HT1080 (cell line): ENCODE data around the gene AFAP1. TPM values are rescaled to one million over a fixed set of nuclear protein-coding genes. Genes with fewer than 3 reads are reported as not detected.

Source experiments
- DNase-seq: peaks from one replicate; pipeline ENCODE4 v3.0.0-alpha.2; 2015; ENCODE audit warnings: low read depth
- total RNA-seq: library from RNA; depleted of rRNA; stranded (reverse); fragments of >200 nt; shearing (Covaris generic); gene quantifications from 2 replicates; pipeline ENCODE4 v1.2.3, GENCODE V29; 2014

AFAP1 gene
- total RNA-seq, 1 experiment from 2014 or later: 11.3 TPM

DNA sequence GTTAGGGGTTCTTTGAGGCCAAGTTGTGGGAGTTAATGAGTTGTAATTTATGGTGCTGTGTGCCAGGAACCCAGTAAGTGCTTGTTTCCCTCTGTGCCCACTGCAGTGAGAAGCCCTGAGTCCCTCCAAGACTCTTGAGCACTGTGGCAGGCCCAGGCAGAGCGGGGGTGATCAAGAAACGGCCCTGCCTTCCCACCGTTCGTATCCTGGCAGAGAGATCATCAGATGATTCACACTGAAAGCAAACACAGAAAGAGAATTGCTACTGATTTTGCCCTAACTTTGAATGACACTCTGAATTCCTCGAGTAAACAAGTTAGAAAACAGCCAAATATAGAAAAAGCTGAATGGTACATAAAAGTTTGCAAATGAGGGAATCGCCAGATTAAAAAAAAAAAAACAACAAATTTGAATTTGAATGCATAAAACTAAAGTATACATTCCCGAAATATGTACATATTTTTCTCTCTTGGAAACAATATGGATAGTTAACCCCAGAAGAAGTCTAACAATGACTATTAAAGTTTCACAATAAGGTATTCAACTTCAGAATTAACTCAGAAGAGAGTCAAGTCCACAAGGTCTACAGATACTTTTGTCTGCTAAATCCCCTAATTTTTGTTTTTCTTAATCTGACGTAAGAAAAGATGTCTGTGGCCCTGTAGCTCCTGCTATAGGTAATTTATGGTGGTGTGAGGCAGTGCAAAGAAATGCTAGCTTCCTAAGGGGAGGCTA lies 71.8 kb downstream of the AFAP1 start:
- DNase-seq: peak; percentile 41

DNA sequence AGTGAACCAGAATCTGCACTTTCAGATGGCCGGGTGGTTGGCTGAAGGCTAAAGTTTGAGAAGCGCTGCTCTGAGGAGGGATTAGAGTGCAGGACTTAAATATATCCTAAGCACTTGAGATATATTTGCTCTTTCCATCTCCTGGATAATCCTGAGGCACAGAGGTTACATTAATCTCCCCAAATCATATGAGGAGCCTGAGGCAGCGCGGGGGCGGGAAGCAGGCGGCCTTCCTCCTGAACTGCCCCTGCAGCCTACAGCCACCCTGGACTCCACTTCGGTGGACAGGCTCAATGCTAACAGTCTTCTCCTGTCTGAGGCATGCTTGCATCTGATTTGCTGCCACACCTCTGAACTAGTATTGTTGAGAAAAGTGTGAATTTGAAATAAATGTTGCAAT lies 72.5 kb downstream of the AFAP1 start:
- DNase-seq: no peak

DNA sequence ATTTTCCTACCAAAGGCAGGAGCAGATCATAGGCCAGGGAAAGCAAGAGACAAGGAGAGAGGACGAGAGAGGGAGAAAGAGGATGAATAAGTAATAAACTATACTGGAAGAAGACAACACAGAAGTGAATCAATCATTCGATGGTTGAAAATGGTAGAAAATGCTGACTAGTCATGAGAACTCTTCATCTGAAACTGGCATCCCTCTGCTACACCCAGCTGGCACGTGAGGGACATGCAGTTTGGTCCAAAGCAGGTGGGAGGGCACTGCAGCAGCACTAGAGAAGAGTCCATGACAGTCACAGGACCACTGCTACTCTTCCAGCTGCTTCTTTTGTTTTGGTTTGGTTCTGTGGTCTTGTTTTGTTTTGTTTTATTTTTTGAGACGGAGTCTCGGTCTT lies 74.1 kb downstream of the AFAP1 start:
- DNase-seq: no peak

DNA sequence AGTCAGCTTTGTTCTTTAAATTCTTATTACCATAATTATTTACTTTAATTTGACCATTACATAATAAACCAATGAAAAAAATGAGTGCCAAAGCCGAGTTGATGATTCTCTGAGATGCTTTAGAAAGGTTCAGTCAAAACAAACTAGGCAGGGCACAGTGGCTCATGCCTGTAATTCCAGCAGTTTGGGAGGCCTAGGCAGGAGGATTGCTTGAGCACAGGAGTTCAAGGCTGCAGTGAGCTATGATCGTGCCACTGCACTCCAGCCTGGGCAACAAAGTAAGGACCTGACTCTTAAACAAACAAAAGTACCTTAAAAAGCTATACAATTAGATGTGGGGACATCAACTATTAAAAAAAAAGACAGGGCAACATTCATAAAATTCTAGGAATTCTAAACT lies 75.0 kb downstream of the AFAP1 start:
- DNase-seq: no peak

- peak; percentile 42 for DNase-seq
Measured at GRCh38 chr4:7863911-7864681, 75.6 kb downstream of the AFAP1 start.

DNA sequence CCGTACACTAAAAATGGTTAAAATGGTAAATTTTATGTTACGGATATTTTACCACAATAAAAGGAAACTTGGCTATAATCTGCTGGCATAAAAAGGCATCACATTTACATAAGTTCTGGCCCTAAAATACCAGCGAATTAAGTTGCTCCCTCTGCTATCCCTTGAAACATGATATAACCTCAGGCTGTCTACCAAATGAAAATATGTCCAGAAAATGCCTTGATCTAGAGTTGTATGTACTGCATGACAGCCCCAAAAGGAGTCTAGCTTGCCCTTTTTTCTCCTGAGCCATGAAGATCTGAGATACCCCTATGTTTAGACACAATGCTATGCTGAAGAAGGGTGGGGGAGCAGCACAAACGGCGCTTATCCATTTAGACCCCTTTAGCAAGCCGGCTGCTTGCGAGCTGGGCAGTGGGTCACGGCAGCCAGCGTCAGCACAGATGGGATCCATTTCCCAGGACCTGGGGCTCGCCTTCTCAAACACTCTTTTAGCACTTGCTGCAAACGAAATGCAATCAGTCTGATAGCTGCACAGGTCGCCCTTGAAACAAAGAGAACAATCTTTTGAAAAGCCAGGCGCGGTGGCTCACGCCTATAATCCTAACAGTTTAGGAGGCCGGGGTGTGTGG lies 77.0 kb downstream of the AFAP1 start:
- DNase-seq: no peak

DNA sequence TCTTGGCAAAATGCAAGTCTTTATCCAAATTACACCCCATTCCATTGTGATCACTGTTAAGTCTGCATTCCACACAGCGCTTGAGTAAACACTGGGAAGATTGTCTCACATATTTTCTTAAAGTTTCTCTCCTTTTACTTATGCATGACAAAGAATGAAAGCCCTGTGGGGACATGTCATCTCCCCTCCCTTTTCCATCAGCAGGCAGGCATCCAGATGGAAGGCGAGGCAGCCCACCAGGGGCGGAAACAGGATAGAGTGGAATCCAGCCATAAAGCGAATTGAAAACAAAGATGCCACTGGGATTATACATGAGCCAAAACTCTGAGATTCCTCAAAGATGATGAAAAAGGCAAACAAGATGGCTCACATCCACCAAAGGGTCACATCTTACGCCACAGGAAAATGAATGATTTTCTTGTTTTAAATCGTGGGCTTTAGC lies 78.2 kb downstream of the AFAP1 start:
- DNase-seq: peak; percentile 32

DNA sequence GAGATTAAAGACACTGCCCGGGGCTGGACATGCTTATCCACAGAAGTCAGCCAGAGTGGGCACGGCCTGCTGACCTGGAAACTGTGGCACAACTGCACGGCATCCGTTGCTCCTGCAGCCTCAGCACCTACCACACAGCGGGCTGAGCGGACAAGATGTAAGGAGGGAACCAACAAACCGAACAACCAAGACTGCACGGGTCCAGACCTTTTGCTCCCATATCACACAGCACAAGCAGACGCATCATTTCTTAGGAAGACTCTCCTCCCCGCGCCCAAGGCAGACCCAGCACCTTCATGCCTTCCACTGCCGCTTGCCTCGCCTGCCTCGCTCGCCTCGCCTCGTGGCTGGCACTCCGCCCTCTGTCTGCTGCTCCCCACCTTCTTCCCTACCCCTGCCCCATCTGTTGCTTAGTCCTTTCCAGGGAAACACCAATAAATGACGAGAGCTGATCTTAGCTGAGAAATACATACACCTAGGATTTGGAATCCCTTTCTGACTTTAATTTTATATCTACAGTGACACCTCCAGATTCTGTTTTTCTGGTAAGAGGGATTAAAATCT lies 79.0 kb downstream of the AFAP1 start:
- DNase-seq: no peak

DNA sequence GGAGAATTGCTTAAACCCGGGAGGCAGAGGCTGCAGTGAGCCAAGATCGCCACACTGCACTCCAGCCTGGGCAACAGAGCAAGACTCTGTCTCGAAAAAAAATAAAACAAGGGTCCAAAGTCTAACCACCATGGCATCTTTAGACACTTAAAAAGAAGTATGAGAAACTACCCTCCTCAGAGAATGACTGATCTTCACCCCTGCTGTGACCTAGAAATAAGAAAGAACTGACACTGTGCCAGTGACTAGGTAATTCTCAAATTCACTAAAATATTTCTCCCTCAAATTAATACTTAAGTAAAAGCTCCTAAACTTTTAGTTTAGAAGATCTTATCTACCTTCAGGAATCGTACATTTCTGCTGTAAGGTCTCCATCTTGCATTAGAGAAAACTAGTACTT lies 80.3 kb downstream of the AFAP1 start:
- no peak for DNase-seq

- no peak for DNase-seq
Measured at GRCh38 chr4:7858498-7858897, 81.2 kb downstream of the AFAP1 start.

GRCh38 chr4:7857993-7858392 lies 81.7 kb downstream of the AFAP1 start:
- DNase-seq: no peak

GRCh38 chr4:7857238-7857701 lies 82.4 kb downstream of the AFAP1 start:
- no peak for DNase-seq

DNA sequence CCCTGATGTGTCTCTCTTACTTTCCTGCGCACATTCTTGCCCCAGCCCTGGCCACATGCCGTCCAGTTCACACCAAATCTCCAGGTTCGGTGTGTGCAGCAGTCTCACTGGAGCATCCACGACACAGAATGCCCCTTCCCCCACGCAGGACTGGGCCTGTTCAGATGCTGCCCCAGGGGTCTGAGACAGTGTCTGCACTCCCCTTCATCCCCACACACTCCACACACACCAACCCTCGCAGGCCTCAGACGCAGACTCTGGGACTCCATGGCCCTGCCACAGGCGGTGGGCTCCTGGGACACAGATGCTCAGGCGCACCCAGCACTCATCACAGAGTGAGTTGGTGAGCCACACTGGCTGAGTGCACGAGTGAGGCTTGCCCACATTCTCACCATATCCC lies 83.9 kb downstream of the AFAP1 start:
- no peak for DNase-seq

- no peak for DNase-seq
Measured at GRCh38 chr4:7854697-7855370, 84.8 kb downstream of the AFAP1 start.

DNA sequence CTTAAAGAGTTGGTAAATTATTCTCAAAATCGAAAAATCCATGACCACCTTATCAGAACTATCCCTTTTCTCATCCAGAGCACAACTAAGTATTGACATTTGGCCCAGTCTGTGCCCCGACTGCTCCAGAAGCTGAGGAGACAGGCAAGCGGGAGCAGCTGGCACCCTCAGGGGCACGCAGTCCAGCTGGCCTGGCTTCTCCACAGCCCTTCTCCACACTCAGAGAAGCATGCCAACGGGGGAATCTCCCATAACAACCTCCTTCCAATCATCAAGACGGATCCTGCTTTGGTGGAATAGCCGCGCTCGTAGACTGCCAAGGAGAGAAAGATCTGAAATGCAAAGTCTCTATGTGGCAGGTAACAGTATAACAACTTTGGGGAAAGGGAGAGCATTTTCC lies 85.4 kb downstream of the AFAP1 start:
- no peak for DNase-seq

GRCh38 chr4:7853271-7853670 lies 86.4 kb downstream of the AFAP1 start:
- no peak for DNase-seq

DNA sequence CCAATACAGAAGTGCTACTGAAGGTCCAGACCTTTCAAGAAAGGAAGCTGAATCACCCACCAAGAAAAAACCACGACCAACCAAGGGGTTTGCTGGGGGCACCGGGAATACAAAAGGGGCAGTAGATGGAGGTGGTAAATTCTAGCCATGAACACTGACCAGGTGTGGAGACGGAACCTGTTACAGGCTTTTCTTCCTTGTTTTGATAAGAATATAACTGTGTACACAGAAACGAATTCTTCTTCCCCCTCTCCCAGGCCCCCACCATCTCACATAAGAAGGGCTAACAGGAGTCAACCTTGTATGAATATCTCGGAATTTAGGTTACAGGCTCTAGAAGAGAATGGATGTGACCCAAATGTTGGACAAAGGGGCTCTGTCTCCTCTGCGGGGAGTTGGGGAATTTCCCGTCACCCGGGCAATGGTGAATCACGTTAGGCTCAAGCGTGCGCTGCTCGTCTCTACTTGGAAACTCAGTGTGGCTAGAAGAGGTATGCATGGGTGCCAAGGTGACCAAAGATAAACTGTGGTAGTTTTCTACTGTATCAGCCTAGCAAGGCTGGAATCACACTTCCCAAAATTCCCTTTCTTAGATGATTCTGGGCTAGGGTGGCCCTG lies 87.0 kb downstream of the AFAP1 start:
- peak; percentile 86 for DNase-seq

GRCh38 chr4:7850489-7850888 lies 89.2 kb downstream of the AFAP1 start:
- DNase-seq: no peak

- no peak for DNase-seq
Measured at GRCh38 chr4:7847206-7847605, 92.5 kb downstream of the AFAP1 start.

GRCh38 chr4:7845493-7846128 lies 94.0 kb downstream of the AFAP1 start:
- no peak for DNase-seq
